HG03196 (cell line): ENCODE measurements around the gene MCF2L.
"Not testable (repeated sequence)": the region's sequence is repeated elsewhere in the genome, so short reads cannot be mapped to it uniquely, and the experiment has no call there.

Experiments used
- ATAC-seq: cut with Tn5 transposase; IDR thresholded peaks from one replicate; pipeline ENCODE4 v1.9.1; 2021; ENCODE audit not compliant: unreplicated experiment

MCF2L gene

GRCh38 chr13:113045251-113046127 is 76.5 kb downstream of the MCF2L start:
- ATAC-seq, result no peak

- no peak for ATAC-seq
Measured at GRCh38 chr13:113046128-113046882, 77.3 kb downstream of the MCF2L start.

- ATAC-seq, result no peak
Measured at GRCh38 chr13:113046883-113047244, 77.8 kb downstream of the MCF2L start.

GRCh38 chr13:113047587-113047986 is 78.6 kb downstream of the MCF2L start:
- ATAC-seq, result no peak

GRCh38 chr13:113048766-113049165 is 79.8 kb downstream of the MCF2L start:
- ATAC-seq, result no peak

- ATAC-seq, result no peak
Measured at GRCh38 chr13:113049521-113049941, 80.5 kb downstream of the MCF2L start.

GRCh38 chr13:113049981-113050380 is 81.0 kb downstream of the MCF2L start:
- ATAC-seq, result no peak

GRCh38 chr13:113050734-113051431 is 81.9 kb downstream of the MCF2L start:
- ATAC-seq, result no peak

GRCh38 chr13:113051641-113052040 is 82.6 kb downstream of the MCF2L start:
- ATAC-seq, result no peak

GRCh38 chr13:113052206-113052605 is 83.2 kb downstream of the MCF2L start:
- ATAC-seq, result no peak

- ATAC-seq, result no peak
Measured at GRCh38 chr13:113052971-113053370, 84.0 kb downstream of the MCF2L start.

GRCh38 chr13:113053376-113053775 is 84.4 kb downstream of the MCF2L start:
- no peak for ATAC-seq

- no peak for ATAC-seq
Measured at GRCh38 chr13:113053801-113054604, 85.0 kb downstream of the MCF2L start.

- no peak for ATAC-seq
Measured at GRCh38 chr13:113057084-113057483, 88.1 kb downstream of the MCF2L start.

GRCh38 chr13:113057559-113057958 is 88.5 kb downstream of the MCF2L start:
- not testable (repeated sequence) for ATAC-seq

- ATAC-seq, result no peak
Measured at GRCh38 chr13:113058129-113058987, 89.3 kb downstream of the MCF2L start.

GRCh38 chr13:113058988-113059850 is 90.2 kb downstream of the MCF2L start:
- no peak for ATAC-seq

GRCh38 chr13:113059891-113060290 is 90.9 kb downstream of the MCF2L start:
- ATAC-seq, result no peak
